Measurements from ENCODE around the gene ERP44. TPM values are rescaled to one million over a fixed set of nuclear protein-coding genes. Genes with fewer than 3 reads are reported as not detected.

ERP44 gene
- total and polyA plus RNA-seq, 2 donors (not counting 3 experiments of a cell fraction or from before 2014, with no cell fraction given) = 9.9 to 21.4 TPM

GRCh38 chr9:99947395-99947794 is 151.4 kb downstream of the ERP44 start:
- ChIA-PET POLR2A (no interaction called here), CTCF (interaction anchor here (0.8 to 2.2 kb wide), 13 partner anchors 10 to 377 kb away, joined by 3 to 11 read pairs (median 4); partner anchors contain the start of gene STX17)
- H3K27me3 ChIP-seq (ENCODE audit: control insufficient read depth in 2 of 2, insufficient read depth in 2 of 2, low read length in 2 of 2) = no peaks in the 10 kb centered on the region
- no peaks in the 10 kb centered on the region for H4K20me1 ChIP-seq (replicated peaks; ENCODE audit: control insufficient read depth, extremely low read depth, insufficient read depth, low read length)
- TF ChIP-seq JUN (IDR thresholded peaks at IDR 0.05; ENCODE audit: borderline replicate concordance, insufficient read depth, insufficient read length, low read depth) = no peak
- TF ChIP-seq FOS (IDR thresholded peaks at IDR 0.05; ENCODE audit: borderline replicate concordance, insufficient read depth, low read length) = no peak
- no peak for TF ChIP-seq MAX (IDR thresholded peaks at IDR 0.05; ENCODE audit: insufficient read depth, insufficient read length)
- no peak for TF ChIP-seq EZH2 (IDR thresholded peaks at IDR 0.05; ENCODE audit: borderline replicate concordance, low read depth, low read length, severe bottlenecking)
- no peak for TF ChIP-seq MYC (IDR thresholded peaks at IDR 0.05; ENCODE audit: low read depth, low read length)
- no peak for TF ChIP-seq POLR2A (IDR thresholded peaks at IDR 0.05; ENCODE audit: low read depth, low read length)
- TF ChIP-seq POLR2AphosphoS5 (IDR thresholded peaks at IDR 0.05; ENCODE audit: insufficient read depth, low read depth, low read length) = no peak
- TF ChIP-seq GATA2 (IDR thresholded peaks at IDR 0.05; ENCODE audit: insufficient read depth, insufficient read length, low read depth, low read length) = no peak
- no peak for TF ChIP-seq CTCF (IDR thresholded peaks at IDR 0.05; ENCODE audit: extremely low read depth in 1 of 2, insufficient read depth in 1 of 2, low read depth in 1 of 2, low read length in 2 of 2)
- no peak overlapping the region for H3K9ac ChIP-seq (replicated peaks; ENCODE audit: extremely low read depth, insufficient read depth, low read length)
- H3K27ac ChIP-seq (ENCODE audit: insufficient read depth, low read depth, low read length) = no peak overlapping the region
- H3K4me1 ChIP-seq (ENCODE audit: control insufficient read depth, extremely low read depth, insufficient read depth, low read length) = peaks cover 7% of the 10 kb centered on the region
- no peaks in the 10 kb centered on the region for H3K9me3 ChIP-seq (replicated peaks; ENCODE audit: control insufficient read depth, insufficient read depth, low read length)
- no peaks in the 10 kb centered on the region for H3K36me3 ChIP-seq (ENCODE audit: control insufficient read depth in 2 of 2, extremely low read depth in 1 of 2, insufficient read depth in 2 of 2, low read length in 2 of 2)
- dilution Hi-C loops (cut with MboI; ENCODE audit: extremely low pct_ligation_motif_present, low sequenced_read_pairs) = no loop called here
- no peak overlapping the region for H3K4me2 ChIP-seq (ENCODE audit: insufficient read depth, low read length)
- BruUV-seq (replicated peaks) = no TSS peak
- DNase-seq (ENCODE audit: low read depth, low spot score) = no peak
- FAIRE-seq = no peak
- no peak overlapping the region for H2AFZ ChIP-seq (ENCODE audit: low read depth, low read length)
- no peak overlapping the region for H3K4me3 ChIP-seq (replicated peaks in 1 of 3; ENCODE audit: insufficient read depth in 1 of 3, low read depth in 1 of 3, low read length in 3 of 3)
- no peaks in the 10 kb centered on the region for H3K79me2 ChIP-seq (ENCODE audit: control insufficient read depth, insufficient read depth, low read length)
- H3K9me1 ChIP-seq (replicated peaks; ENCODE audit: control insufficient read depth, extremely low read depth, insufficient read depth, low read length) = no peaks in the 10 kb centered on the region
- intact Hi-C loops (cut with micrococcal nuclease) = loop anchor here (5.0 kb wide), 1 partner anchor 125 kb away; the partner anchor contains the start of gene NR4A3

Data from endothelial cell of umbilical vein (primary cell).